T-helper 2 cell treated with Interferon-gamma antibody and Interleukin-4, amounts not matched to agents 5 μg/mL and 100 μg/mL, for 36 hours (primary cell): ENCODE measurements around the gene TRPV4.

ENCODE experiments used
- DNase-seq: peaks from one replicate; pipeline ENCODE4 v3.0.0; 2021; ENCODE audit warnings: low spot score
- H3K27ac Mint-ChIP-seq: one replicate; pipeline ENCODE4 v1.8.0; 2021; ENCODE audit warnings: mild to moderate bottlenecking, mixed read lengths
- H3K27me3 Mint-ChIP-seq: one replicate; pipeline ENCODE4 v1.8.0; 2021; ENCODE audit warnings: low read depth, mixed read lengths
- H3K36me3 Mint-ChIP-seq: one replicate; pipeline ENCODE4 v1.8.0; 2021; ENCODE audit warnings: low read depth, mixed read lengths
- H3K4me1 Mint-ChIP-seq: one replicate; pipeline ENCODE4 v1.8.0; 2021; ENCODE audit warnings: low read depth, mixed read lengths
- H3K4me3 Mint-ChIP-seq: one replicate; pipeline ENCODE4 v1.8.0; 2022; ENCODE audit warnings: mild to moderate bottlenecking, moderate library complexity, mixed read lengths
- H3K9me3 Mint-ChIP-seq: one replicate; pipeline ENCODE4 v1.8.0; 2021; ENCODE audit warnings: mixed read lengths

The TRPV4 gene

GRCh38 chr12:109757671-109758265 lies 75.4 kb downstream of the TRPV4 start:
- H3K27ac Mint-ChIP-seq = no peak overlapping the region
- no peak for DNase-seq
- H3K9me3 Mint-ChIP-seq = peaks cover 12% of the 10 kb centered on the region
- H3K36me3 Mint-ChIP-seq = no peaks in the 10 kb centered on the region
- no peaks in the 10 kb centered on the region for H3K4me1 Mint-ChIP-seq
- peaks cover 5% of the 10 kb centered on the region for H3K27me3 Mint-ChIP-seq
- H3K4me3 Mint-ChIP-seq = no peak overlapping the region

- Mint-ChIP-seq H3K4me1 (no peaks in the 10 kb centered on the region), H3K9me3 (peaks cover 12% of the 10 kb centered on the region), H3K4me3 (no peak overlapping the region), H3K27ac (no peak overlapping the region), H3K27me3 (peaks cover 7% of the 10 kb centered on the region), H3K36me3 (no peaks in the 10 kb centered on the region)
- DNase-seq = no peak
These were observed 76.7 kb downstream of the TRPV4 start for GRCh38 chr12:109756457-109756856.

- no peaks in the 10 kb centered on the region for H3K4me1 Mint-ChIP-seq
- peaks cover 15% of the 10 kb centered on the region for H3K27me3 Mint-ChIP-seq
- peaks cover 12% of the 10 kb centered on the region for H3K9me3 Mint-ChIP-seq
- DNase-seq = no peak
- no peak overlapping the region for H3K4me3 Mint-ChIP-seq
- no peaks in the 10 kb centered on the region for H3K36me3 Mint-ChIP-seq
- H3K27ac Mint-ChIP-seq = no peak overlapping the region
These were observed 79.2 kb downstream of the TRPV4 start for GRCh38 chr12:109753959-109754358.

- no peak for DNase-seq
- no peak overlapping the region for H3K4me3 Mint-ChIP-seq
- peaks cover 20% of the 10 kb centered on the region for H3K27me3 Mint-ChIP-seq
- no peak overlapping the region for H3K27ac Mint-ChIP-seq
- H3K36me3 Mint-ChIP-seq = no peaks in the 10 kb centered on the region
- H3K9me3 Mint-ChIP-seq = peaks cover 12% of the 10 kb centered on the region
- no peaks in the 10 kb centered on the region for H3K4me1 Mint-ChIP-seq
These were observed 80.2 kb downstream of the TRPV4 start for GRCh38 chr12:109753054-109753401.

GRCh38 chr12:109752117-109753053 lies 80.8 kb downstream of the TRPV4 start:
- DNase-seq = no peak
- no peaks in the 10 kb centered on the region for H3K4me1 Mint-ChIP-seq
- peaks cover 22% of the 10 kb centered on the region for H3K27me3 Mint-ChIP-seq
- no peak overlapping the region for H3K4me3 Mint-ChIP-seq
- H3K27ac Mint-ChIP-seq = no peak overlapping the region
- H3K36me3 Mint-ChIP-seq = no peaks in the 10 kb centered on the region
- peaks cover 12% of the 10 kb centered on the region for H3K9me3 Mint-ChIP-seq

DNA sequence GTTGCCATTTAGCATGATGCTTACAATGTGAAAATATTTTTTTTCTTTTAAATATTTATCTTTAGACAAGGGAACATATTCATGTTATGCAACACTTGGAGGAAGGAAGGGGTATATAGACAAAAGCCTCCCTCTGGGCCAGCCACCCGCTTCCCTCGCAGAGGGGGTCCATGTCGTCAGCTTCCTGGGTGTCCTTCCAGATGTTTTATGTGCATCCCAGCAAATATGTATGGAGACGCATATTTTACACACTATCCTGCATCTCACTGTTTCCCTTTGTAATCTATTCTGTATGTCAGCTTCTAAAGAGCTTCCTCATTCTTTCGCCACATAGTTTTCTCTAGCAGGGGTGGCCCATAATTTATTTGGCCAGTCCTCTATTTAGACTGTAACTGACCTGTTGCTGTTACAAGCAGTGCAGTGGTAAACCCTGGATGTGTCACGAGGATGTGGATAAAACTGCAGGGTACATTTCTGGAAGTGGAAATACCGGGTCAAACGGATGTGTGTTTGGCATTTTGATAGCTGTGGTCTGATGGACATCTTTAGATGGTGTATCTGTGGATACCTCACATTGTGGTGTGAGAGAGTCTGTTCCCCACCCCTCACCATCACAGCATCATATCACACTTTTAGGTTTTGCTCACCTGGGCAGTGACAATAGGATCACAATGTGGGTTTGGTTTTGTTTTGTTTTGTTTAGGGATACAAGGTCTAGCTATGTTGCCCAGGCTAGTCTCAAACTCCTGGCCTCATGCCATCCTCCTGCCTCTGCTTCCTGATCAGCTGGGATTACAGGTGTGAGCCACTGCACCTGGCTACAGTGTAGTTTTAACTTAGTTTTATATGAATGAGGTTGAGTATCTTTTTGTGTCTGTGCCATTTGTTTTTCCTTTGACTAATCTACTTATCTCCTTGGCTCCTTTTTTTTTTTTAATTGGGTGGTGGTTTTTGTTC lies 87.9 kb downstream of the TRPV4 start:
- Mint-ChIP-seq H3K27ac (no peak overlapping the region), H3K36me3 (no peaks in the 10 kb centered on the region), H3K27me3 (peaks cover 18% of the 10 kb centered on the region), H3K9me3 (no peaks in the 10 kb centered on the region), H3K4me1 (no peaks in the 10 kb centered on the region), H3K4me3 (no peak overlapping the region)
- DNase-seq = no peak

DNA sequence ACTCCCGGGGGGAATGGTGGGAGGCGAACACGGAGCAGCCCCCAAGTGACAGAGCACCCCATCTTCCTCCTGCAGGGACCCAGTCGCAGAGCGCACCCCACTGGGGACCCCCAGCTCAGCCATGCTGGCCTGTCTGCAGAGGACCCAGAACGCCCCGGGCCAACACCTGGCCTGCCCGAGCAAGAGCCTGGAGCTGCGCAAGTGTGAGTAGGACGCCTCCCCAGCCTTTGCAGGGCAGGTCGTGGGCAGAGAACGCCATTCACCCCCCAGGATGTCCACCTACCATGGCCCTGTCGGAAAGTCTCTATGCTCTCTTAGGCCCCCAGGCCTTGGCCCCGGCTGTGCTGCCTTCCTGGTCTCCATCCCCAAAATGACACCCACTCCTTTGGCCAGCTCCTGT lies 89.2 kb downstream of the TRPV4 start:
- DNase-seq = no peak
- no peak overlapping the region for H3K27ac Mint-ChIP-seq
- no peaks in the 10 kb centered on the region for H3K4me1 Mint-ChIP-seq
- H3K36me3 Mint-ChIP-seq = no peaks in the 10 kb centered on the region
- peaks cover 16% of the 10 kb centered on the region for H3K27me3 Mint-ChIP-seq
- no peaks in the 10 kb centered on the region for H3K9me3 Mint-ChIP-seq
- H3K4me3 Mint-ChIP-seq = no peak overlapping the region

DNA sequence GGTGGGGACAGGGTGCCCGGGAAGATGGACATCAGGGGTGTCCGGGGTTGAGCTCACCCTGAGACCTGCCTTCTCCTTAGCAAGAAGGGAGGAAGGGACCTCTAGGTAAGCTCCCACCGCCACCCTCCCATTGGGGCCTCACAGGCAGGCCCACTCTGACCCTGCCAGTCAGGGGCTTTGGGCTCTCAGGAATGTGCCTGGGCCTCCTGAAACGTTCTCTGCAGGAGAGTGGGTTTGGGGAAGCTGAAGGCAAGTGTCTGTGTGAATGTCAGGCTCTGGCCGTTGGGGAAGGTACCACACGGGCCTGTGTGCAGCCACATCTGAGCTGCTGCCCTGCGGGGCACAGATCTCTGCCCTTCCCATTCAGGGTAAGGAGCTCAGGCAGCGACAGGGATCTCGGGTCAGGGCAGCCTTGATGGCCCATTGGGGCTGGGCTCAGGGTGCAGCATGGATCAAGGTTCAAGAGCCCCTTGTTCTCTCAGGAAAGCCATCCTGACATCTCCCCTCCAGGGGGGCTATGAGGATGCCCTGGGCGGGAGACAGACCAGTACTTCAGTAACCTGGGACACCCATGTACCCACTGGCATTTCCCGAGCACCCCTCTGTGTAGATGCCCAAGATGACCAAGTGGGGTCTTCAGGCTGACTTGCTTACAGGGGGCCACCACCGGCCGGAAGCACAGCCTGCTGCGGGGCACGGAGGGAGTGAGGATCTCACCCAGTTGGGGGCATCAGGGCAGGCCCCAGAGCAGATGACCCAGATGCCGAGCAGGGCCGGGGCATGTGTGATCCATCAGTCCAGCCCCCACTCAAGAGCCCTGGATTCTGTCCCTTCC lies 89.9 kb downstream of the TRPV4 start:
- H3K9me3 Mint-ChIP-seq = no peaks in the 10 kb centered on the region
- H3K4me1 Mint-ChIP-seq = no peaks in the 10 kb centered on the region
- H3K36me3 Mint-ChIP-seq = no peaks in the 10 kb centered on the region
- H3K27me3 Mint-ChIP-seq = peaks cover 13% of the 10 kb centered on the region
- H3K4me3 Mint-ChIP-seq = no peak overlapping the region
- H3K27ac Mint-ChIP-seq = no peak overlapping the region
- no peak for DNase-seq

DNA sequence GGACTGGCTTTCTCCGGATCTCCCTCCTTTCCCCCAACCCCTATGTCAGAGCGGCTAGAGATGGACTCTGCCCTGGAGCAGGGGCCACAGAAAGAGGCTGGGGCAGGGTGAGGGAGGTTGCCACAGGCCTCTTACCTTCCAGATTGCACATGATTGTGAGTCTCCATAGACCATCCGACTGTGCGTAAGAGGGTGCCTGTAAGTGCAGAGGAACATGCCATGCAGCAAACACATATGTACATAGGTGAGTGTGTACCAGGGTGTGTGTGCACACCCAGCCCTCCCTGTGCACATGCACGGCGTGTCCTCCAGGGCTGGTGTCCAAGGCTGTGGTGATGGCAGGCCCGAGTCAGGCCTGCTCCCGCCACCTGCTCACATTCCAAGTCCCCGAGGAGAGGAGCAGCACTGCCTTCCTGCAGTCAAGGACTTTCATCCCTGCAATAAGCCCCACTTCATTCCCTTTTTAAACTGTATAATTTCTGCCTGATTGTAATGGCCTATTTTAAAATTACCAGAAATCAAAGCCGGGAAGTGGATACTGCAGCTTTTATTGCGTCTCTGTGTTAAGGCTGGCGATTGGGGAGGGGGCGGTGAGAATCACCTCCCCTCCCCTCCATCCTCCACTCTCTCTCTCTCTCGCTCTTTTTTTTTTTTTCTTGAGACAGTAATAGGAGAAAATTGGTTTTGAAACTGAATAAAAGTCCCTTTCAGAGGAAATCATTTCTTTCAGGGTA lies 91.1 kb downstream of the TRPV4 start:
- H3K27me3 Mint-ChIP-seq = peaks cover 7% of the 10 kb centered on the region
- H3K9me3 Mint-ChIP-seq = no peaks in the 10 kb centered on the region
- H3K36me3 Mint-ChIP-seq = no peaks in the 10 kb centered on the region
- no peaks in the 10 kb centered on the region for H3K4me1 Mint-ChIP-seq
- no peak for DNase-seq
- H3K4me3 Mint-ChIP-seq = no peak overlapping the region
- no peak overlapping the region for H3K27ac Mint-ChIP-seq

- Mint-ChIP-seq H3K4me1 (no peaks in the 10 kb centered on the region), H3K27ac (no peak overlapping the region), H3K27me3 (peaks cover 7% of the 10 kb centered on the region), H3K4me3 (no peak overlapping the region), H3K36me3 (no peaks in the 10 kb centered on the region), H3K9me3 (no peaks in the 10 kb centered on the region)
- DNase-seq = no peak
These were observed 91.8 kb downstream of the TRPV4 start for GRCh38 chr12:109741286-109741969.

DNA sequence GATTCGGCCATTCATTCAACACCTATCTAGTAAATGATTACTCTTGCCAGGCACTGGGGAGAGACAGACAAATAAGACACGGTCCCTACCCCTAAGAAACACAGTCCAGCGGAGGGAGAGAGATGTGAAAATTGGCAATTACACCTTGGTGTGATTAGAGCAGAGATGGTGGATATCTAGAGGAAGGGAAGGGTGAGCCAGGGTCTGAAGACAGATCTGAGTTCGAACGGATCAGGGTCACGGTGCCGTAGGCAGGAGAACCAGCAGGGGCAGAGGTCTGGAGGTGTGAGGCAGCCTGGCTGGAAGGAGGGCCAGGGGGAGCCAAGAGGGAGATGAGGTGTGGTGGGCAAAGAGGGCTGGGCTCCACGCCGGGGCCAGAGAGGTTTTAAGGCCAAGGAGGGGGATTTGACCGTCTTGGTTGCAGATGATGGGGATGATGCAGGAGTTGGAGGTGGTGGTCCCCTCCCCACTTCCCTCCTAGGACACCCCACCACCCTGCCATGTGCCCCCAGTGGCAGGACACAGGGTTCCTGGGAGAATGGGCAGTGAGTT lies 92.4 kb downstream of the TRPV4 start:
- Mint-ChIP-seq H3K36me3 (no peaks in the 10 kb centered on the region), H3K27me3 (peaks cover 9% of the 10 kb centered on the region), H3K4me3 (no peak overlapping the region), H3K9me3 (no peaks in the 10 kb centered on the region), H3K4me1 (no peaks in the 10 kb centered on the region), H3K27ac (no peak overlapping the region)
- no peak for DNase-seq
